Parathyroid adenoma (tissue), 2 donors: ENCODE results near the gene SOX5.

Source experiments
- H2AFZ ChIP-seq: fragments of 300-600 bp; sonication (generic); one replicate; pipeline ENCODE4 v1.7.0; 2017; ENCODE audit warnings: antibody characterized with exemption, mild to moderate bottlenecking
- H3K27ac ChIP-seq: fragments of 300-600 bp; sonication (generic); one replicate; pipeline ENCODE4 v1.7.0; 2017
- H3K27me3 ChIP-seq: fragments of 300-600 bp; sonication (generic); one replicate; pipeline ENCODE4 v1.7.0; 2017; ENCODE audit warnings: low read length; ENCODE audit not compliant: control insufficient read depth, insufficient read depth
- H3K36me3 ChIP-seq: fragments of 300-600 bp; sonication (generic); one replicate; pipeline ENCODE4 v1.7.0; 2017; ENCODE audit warnings: low read length; ENCODE audit not compliant: control insufficient read depth, insufficient read depth
- H3K4me1 ChIP-seq: fragments of 300-600 bp; sonication (generic); one replicate; pipeline ENCODE4 v1.7.0; 2017; ENCODE audit warnings: control low read depth
- H3K4me2 ChIP-seq: fragments of 300-600 bp; sonication (generic); one replicate; pipeline ENCODE4 v1.7.0; 2017; ENCODE audit warnings: low read length
- H3K4me3 ChIP-seq: fragments of 300-600 bp; sonication (generic); one replicate; pipeline ENCODE4 v1.7.0; 2017; ENCODE audit warnings: low read depth, low read length
- H3K79me2 ChIP-seq: fragments of 300-600 bp; sonication (generic); one replicate; pipeline ENCODE4 v1.7.0; 2017; ENCODE audit warnings: control low read depth
- H3K9ac ChIP-seq: fragments of 300-600 bp; sonication (generic); one replicate; pipeline ENCODE4 v1.7.0; 2017; ENCODE audit warnings: mild to moderate bottlenecking
- H3K9me3 ChIP-seq: fragments of 300-600 bp; sonication (generic); one replicate; pipeline ENCODE4 v1.7.0; 2017; ENCODE audit warnings: low read length; ENCODE audit not compliant: control insufficient read depth
- TF ChIP-seq, protein P1 (sequence below): fragments of 300-600 bp; sonication (generic); IDR thresholded peaks from one replicate; pipeline ENCODE4 v1.7.0; 2017; ENCODE audit warnings: antibody characterized with exemption, mild to moderate bottlenecking
- donor health status: primary hyperparathyroidism.

The SOX5 gene

DNA sequence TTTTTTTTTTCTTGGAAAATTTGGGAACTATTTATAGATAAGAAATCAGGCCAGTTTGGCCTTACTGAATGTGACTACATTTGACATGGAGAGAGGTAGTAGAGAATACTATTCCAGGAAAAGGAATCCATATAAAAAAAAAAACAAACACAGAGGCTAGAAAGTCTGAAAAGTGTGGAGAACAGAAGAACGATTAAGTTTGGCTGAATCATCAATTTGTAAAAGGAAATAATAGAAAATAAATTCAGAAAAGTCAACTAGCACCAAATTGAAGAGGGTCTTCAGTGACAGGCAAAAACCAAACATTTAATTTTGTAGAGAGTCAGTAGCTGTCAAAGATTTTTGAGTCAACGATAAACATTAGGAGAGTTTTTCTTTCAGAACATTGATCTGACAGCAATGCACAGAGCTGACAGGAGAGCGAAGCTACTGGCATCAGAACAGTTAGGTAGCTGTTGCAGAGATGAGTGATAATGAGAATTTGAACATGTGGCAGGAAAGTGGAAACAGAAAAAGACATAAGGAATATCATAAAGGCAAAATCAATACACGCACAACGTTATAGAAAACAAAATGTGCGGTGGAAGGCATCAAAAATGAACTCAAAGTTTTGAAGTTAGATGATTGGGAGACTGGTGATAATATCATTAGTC, 241.2 kb downstream of the SOX5 start:
- H3K9me3 ChIP-seq, result no peaks in the 10 kb centered on the region

DNA sequence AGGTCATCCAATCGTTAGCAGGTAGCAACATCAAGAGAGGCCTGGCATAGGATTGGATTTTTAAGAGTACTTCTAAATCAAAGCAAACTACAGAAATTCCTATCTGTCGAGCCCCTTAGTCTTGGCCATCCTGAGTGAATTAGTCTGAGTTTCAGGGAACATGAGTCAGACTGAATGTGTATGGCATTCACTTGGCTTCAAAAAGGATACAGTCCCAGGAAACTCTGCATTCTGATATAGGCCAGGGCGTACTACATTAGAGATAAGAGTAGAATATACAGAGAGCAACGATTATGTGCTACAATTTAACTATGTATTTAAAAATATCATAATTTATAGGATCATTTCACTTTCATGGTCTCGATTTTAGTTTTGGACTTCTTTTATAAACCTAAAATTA, 242.2 kb downstream of the SOX5 start:
- Histone ChIP-seq H3K27me3 (no peaks in the 10 kb centered on the region), H3K9ac (no peak overlapping the region), H3K79me2 (no peaks in the 10 kb centered on the region), H3K4me3 (no peak overlapping the region), H3K27ac (no peak overlapping the region), H3K4me2 (no peak overlapping the region), H3K9me3 (no peaks in the 10 kb centered on the region), H3K4me1 (no peaks in the 10 kb centered on the region), H2AFZ (no peak overlapping the region), H3K36me3 (no peaks in the 10 kb centered on the region)
- TF ChIP-seq, protein P1, sequence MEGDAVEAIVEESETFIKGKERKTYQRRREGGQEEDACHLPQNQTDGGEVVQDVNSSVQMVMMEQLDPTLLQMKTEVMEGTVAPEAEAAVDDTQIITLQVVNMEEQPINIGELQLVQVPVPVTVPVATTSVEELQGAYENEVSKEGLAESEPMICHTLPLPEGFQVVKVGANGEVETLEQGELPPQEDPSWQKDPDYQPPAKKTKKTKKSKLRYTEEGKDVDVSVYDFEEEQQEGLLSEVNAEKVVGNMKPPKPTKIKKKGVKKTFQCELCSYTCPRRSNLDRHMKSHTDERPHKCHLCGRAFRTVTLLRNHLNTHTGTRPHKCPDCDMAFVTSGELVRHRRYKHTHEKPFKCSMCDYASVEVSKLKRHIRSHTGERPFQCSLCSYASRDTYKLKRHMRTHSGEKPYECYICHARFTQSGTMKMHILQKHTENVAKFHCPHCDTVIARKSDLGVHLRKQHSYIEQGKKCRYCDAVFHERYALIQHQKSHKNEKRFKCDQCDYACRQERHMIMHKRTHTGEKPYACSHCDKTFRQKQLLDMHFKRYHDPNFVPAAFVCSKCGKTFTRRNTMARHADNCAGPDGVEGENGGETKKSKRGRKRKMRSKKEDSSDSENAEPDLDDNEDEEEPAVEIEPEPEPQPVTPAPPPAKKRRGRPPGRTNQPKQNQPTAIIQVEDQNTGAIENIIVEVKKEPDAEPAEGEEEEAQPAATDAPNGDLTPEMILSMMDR, result no peak

More for the DNA sequence above, 241.2 kb downstream of the SOX5 start:
- Histone ChIP-seq H3K4me3 (no peak overlapping the region), H3K4me1 (no peaks in the 10 kb centered on the region), H3K27me3 (no peaks in the 10 kb centered on the region), H3K27ac (no peak overlapping the region), H3K36me3 (no peaks in the 10 kb centered on the region), H3K9ac (no peak overlapping the region), H3K79me2 (no peaks in the 10 kb centered on the region), H3K4me2 (no peak overlapping the region), H2AFZ (no peak overlapping the region)
- TF ChIP-seq, protein P1, result no peak

DNA sequence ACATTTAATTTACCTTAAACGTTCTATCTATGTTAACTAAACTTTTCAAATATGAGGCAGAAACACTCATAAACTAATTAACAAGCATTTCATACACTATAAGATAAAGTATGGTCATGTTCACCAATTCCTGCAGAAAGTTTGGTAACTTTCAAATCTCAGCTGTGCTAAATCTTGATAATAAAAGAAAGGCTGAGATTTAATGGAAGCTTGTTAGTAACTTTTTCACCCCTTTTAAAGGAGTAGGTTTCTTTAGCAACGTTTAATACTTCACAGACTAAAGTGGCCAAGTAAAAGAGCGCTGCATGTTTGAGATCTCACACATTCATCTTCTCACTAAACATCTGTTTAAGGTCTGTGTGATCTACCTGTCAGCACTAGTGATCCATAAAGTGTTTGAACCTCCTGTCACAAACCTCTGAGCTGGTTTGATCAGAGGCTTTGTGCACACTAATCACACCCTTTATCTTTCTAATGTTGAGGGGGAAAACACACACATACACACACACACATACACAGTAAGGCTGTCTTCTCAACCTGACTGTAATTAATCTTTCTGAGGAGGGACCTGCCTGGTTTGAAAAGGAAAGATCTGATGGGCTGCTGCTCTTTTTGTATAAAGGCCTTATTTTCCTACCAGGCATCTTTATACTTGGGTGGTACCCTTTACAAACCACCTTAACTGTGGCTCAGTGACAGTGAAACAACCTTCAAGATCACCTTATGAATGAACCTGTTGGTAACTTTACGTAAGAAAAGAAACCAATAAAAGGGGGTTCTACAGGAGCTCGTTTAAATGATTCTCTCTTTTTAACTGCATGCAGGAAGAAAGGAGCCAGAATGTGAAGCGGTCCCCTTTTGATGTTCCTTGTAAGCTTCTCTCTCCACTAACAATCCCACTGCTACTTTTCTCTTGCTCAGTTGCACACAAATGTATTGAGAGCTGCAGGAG, 244.2 kb downstream of the SOX5 start:
- Histone ChIP-seq H3K4me1 (no peaks in the 10 kb centered on the region), H3K36me3 (no peaks in the 10 kb centered on the region), H3K4me3 (no peak overlapping the region), H3K9me3 (no peaks in the 10 kb centered on the region), H3K27ac (no peak overlapping the region), H2AFZ (no peak overlapping the region), H3K79me2 (no peaks in the 10 kb centered on the region), H3K4me2 (no peak overlapping the region), H3K27me3 (no peaks in the 10 kb centered on the region), H3K9ac (no peak overlapping the region)
- TF ChIP-seq, protein P1, result no peak

DNA sequence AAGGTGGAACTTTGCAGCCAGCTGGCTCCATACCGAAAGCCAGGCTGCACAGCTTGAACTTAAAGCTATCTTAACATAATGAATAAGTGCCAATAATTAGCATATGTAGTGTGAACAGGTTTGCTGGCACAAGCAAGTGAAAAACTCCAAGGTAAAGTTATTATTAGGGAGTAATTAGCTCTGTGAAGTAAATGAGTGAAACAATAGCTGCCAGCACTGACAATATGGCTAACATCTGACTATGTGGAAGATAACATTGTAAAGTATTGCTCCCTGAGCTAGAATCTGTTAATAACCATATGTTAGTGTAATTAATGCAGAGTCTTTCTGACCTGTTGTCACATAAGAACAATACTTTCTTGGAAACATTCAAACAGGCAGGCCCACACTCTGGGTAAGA, 246.4 kb downstream of the SOX5 start:
- Histone ChIP-seq H3K4me3 (no peak overlapping the region), H3K79me2 (no peaks in the 10 kb centered on the region), H3K9ac (no peak overlapping the region), H3K27me3 (no peaks in the 10 kb centered on the region), H3K36me3 (no peaks in the 10 kb centered on the region), H3K4me1 (no peaks in the 10 kb centered on the region), H3K4me2 (no peak overlapping the region), H2AFZ (no peak overlapping the region), H3K9me3 (no peaks in the 10 kb centered on the region), H3K27ac (no peak overlapping the region)
- TF ChIP-seq, protein P1, result no peak
